GOT3 (cell line): ENCODE results near the gene HOXA13.

Source experiments
- DNase-seq: peaks from one replicate; lab custom pipeline; 2025; ENCODE audit warnings: mixed read lengths; lab: John Stamatoyannopoulos, UW

Gene HOXA13

DNA sequence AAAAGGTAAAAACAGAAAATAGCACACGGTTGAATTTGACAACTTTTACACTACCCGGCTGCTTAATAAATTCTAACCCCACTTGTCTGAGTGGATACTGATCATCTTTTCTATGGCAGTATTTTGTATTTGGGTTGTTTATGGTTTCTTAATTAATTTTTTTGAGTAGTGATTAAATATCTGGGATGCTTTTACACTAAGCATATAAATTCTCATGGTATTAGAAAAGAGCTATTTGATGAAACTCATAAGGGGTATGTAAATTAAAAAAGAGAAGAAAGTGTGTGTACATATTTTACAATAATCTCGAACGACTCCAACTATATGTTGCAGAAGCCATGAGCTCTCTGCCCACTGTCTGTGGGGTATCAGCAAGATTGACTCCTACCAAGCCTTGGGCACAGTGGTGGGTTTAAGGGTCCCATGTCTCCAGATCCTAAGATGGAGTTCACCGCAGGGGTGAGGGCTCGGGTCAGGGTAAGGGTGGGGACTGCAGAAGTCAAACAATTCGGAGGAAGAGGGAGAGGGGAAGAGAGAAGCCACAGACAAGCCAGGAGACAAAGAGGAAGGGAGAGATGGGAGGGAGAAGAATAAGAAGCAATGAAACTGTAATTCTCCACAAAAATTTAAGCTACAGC is 7.6 kb upstream of the HOXA13 start:
- DNase-seq: no peak

DNA sequence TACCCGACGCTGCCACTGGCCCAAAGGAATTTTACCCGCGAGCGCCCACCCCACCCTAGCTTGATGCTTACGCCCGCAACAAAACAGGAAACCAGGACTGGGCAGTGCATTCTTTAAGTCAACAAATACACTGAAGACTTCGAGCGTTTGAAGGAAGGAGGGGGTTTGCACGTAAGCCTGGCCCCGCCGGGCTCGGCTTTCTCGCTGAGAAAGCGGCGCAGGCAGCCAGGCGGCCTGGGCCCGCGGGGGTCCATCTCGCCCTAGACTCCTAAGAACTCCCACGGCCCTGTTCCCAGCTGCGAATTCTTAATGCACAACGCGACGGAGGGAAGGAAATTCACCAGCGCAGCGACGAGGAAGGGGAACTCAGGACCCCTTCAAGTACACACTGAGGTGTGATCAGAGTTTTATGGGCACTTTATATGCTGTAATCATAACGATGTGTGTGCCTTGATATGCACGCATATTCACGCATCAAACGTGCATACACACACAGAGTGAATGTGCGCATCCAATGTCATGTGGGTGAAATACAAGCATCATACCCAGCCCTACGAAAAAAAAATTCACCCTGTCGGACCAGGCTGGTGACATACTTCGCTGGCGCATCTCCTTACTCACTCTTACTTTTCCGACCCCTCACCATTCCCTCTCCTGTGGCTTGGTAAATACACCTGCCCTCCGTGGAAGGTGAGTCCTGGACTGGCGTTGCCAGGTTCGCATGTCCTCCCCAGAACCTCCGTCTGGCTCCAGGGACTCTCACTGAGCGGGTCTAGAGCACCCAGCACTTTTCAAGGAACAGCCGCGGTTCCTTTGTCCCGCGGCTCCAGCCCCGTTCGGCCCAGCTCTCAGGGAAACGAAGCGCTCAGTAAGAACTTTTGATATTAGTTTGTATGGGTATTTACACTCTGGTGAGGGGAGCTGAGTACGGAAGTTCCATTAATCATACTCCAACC is 5.7 kb upstream of the HOXA13 start:
- DNase-seq: no peak

- no peak for DNase-seq
Measured at GRCh38 chr7:27204851-27205322, 5.0 kb upstream of the HOXA13 start.

DNA sequence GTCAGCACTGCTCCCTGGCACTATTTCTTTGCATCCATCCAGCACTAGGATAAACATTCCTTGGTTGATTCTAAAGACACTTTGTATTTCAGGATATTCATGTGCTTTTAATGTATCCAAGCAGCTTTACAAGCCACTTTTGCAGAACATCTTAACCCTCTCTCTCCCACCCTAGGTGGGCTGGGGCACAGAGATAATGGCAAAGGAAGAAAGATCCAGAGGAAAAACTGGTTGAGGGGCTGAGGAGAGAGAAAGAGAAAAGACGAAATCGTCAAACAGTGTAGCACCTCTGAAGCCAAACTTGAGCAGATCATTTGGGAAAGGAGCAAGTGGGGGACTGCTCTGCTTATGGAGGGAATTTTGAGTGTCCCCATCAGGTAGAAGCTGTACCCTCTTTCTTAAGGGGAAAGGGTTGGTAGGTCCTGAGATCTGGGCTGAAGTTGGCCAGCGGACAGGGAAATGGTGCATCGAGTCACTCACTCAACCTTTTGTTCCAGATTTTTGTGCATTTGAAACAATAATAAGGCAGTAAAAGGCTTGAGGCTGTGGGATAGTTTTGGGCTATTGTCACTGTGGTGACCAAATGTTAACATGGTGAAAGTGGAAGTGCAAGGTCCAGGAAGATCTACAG is 4.2 kb upstream of the HOXA13 start:
- no peak for DNase-seq

- DNase-seq: no peak
Measured at GRCh38 chr7:27203365-27203953, 3.6 kb upstream of the HOXA13 start.

GRCh38 chr7:27202862-27203134 is 2.9 kb upstream of the HOXA13 start:
- DNase-seq: no peak

GRCh38 chr7:27202018-27202861 is 2.3 kb upstream of the HOXA13 start:
- no peak for DNase-seq

DNA sequence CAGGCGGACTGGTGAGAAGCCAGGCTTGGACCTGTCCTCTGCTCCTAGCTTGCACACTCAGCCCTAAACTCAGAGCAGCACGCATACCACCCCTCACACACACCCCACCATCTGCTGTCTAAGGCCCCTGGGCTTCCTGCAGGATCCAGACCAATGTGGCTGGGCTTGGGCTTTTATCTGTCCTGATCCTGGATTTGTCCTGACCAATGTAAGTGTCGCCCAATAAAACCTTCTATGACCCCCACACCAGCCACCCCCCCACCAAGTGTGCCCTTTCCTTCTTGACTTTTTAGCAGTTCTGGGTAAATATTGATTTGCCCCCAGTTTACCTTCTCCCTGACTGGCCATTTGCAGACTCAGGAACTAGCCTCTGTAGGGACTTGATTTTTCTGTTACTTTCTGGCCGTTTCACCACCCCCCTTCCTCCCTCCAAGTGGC is 1.7 kb upstream of the HOXA13 start:
- no peak for DNase-seq

GRCh38 chr7:27200761-27201579 is 1.1 kb upstream of the HOXA13 start:
- no peak for DNase-seq

- DNase-seq: no peak
Measured at GRCh38 chr7:27198871-27199801, 755 bp downstream of the HOXA13 start.

DNA sequence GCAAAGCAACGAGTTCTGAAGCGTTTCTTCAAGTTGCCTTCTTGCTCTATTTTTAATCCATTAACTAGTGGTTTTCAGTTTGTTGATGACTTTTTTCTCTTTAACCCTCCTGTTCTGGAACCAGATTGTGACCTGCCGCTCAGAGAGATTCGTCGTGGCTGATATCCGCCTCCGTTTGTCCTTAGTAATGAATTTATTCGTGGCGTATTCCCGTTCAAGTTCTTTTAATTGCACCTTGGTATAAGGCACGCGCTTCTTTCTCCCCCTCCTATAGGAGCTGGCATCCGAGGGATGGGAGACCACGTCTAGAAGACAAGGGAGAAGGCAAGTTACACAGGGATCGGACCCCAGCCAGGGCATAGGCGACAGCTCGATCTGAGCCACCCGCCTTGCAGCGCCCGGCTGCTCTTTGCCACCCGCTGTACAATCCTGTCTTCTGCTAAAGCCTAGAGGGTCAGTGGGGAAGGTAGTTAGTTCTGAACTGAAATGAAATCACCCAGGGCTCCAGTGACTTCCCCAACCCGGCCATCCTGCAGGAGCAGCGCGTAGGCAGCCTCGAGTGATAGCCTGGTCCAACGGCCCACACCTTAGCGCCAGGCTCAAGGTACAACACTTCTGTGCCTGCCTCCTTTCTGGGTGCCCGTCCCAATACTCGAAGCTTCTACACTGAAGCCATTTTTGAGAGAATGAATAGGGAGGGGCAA is 1.6 kb downstream of the HOXA13 start:
- DNase-seq: no peak

GRCh38 chr7:27197137-27198042 is 2.5 kb downstream of the HOXA13 start:
- no peak for DNase-seq

DNA sequence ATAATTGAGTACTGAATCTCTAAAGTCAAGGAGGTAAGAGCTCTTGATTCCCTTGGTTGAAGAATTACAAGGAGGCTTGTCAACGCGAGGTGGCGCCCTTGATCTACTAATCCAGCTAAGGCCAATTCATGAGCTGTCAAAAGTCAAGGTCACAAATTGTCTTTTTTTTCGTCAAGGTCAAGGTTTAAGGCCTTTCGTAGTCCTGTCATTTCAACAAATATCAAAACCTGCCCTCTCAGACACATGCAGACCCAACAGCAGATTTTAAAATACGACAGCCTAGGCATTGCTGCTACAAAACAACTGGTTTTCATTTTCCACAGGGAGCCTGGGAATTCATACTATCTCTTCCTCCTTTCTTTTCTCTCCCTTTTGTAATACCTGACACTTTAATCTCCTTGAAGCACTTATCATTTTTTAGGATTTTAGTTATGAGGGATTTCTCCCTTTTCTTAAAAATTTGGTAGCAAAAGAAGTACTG is 3.6 kb downstream of the HOXA13 start:
- no peak for DNase-seq

GRCh38 chr7:27194686-27195379 is 5.1 kb downstream of the HOXA13 start:
- DNase-seq: no peak

DNA sequence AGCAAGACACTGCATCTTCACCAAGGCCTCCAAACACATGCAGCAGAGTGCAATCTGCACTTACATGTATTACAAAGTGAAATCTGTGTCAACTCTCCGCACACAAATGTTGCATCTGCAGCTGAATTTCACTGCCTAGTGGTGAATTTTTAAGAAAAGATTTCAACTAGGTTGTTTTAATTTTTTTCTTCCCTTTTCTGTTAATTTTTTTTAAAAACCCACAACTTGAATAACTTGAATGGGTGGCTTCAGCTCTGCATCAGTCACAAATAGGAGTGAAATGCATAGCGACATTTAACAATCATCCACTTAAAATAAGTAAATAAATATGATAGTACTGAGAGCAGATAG is 5.9 kb downstream of the HOXA13 start:
- DNase-seq: no peak

- no peak for DNase-seq
Measured at GRCh38 chr7:27193335-27194001, 6.4 kb downstream of the HOXA13 start.
